HG02981 (cell line): ENCODE measurements around the gene TRPM6.

Experiments used
- ATAC-seq: cut with Tn5 transposase; IDR thresholded peaks from one replicate; pipeline ENCODE4 v1.9.1; 2021; ENCODE audit warnings: mild to moderate bottlenecking, moderate library complexity; ENCODE audit not compliant: unreplicated experiment

The TRPM6 gene

DNA sequence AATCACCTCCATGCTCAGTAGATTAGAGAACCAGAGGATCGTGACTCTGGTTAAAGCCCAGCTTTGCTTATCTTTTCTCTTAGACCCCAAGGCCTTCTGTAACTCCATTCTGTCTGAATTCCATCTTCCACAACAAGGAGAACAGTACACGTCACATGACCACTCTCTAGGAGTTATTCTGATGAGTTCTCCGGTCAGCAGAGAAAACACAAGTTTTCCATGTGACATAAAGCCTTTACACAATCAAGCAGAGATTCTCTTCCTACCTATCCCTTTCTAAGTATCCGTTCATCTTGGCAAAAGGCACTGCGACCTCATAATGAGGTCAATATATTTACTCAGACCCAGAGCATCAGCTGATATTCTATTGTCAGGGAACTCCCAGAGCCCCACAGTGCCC is 112.3 kb downstream of the TRPM6 start:
- ATAC-seq, result no peak

DNA sequence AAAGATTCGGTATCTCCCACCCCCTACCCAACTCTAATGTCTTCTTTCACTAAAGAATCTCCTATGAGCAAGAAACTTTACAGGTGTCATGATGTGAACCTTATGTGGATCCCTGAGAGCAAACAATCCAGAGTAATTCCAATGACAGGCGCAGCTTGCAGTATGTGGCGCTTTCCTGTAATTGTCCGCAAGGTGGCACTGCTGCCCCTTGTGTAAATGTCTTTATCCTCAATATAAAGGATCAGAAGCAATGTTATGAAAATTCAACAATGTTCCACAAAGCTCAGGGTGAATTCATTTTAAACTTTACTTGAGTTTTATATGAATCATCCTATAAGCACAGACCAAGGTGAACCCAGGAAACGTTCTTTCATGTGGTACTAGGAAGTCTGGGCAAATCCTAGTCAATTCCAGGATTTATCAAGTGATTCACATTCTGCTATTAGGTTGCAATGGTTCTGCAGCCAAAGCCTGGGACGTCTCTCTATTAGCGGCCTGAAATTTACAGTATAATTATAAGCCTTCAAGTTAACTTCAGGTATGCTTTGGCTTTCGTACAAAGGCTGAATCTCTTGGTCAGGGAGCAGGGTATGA is 113.7 kb downstream of the TRPM6 start:
- ATAC-seq, result peak; percentile 46

DNA sequence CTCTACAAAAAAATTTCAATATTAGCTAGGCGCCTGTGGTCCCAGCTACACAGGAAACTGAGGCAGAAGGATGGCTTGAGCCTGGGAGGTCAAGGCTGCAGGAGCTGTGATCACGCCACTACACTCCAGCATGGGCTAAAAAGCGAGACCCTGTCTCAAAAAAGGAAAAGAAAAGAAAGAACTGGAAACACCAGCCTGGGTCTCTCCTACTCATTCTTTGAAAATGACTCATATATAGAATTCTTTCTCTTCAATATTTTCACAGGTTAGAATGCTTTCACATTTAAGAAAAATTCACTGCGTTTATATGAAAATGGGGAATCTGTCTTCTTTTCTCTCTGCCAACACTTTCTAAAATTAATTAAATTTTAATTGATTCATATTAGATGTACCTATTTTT is 115.6 kb downstream of the TRPM6 start:
- peak; percentile 50 for ATAC-seq

DNA sequence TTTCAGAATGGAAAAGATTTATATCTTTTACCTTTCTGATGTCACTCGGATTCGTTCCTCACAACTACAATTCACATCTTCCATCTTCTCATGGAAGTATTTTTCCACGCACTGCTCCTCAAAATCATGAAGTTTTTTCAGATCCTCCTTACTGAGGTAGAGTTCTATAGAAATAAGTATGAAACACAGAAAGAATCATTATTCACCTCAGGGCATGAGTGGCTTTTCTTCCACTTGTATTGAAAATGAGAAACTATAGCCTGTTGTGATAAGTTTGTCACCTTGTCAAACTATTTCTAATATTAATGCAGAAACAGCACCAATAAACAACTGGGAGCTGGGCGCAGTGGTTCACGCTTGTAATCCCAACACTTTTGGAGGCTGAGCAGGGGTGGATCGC is 116.0 kb downstream of the TRPM6 start:
- no peak for ATAC-seq

DNA sequence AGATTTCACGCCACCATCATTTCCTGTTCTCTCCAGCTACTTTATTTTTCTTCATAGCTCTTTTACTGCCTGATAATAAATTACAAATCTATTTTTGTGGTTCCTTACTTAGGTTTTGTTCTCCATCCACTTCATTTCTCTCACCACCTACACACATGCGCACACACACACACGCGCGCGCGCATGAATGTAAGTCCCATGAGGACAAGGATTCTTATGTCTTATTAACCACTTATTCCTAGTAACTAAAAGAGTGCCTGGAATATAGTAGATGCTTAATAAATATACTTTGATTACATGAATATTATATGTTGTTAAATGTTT is 116.5 kb downstream of the TRPM6 start:
- no peak for ATAC-seq

DNA sequence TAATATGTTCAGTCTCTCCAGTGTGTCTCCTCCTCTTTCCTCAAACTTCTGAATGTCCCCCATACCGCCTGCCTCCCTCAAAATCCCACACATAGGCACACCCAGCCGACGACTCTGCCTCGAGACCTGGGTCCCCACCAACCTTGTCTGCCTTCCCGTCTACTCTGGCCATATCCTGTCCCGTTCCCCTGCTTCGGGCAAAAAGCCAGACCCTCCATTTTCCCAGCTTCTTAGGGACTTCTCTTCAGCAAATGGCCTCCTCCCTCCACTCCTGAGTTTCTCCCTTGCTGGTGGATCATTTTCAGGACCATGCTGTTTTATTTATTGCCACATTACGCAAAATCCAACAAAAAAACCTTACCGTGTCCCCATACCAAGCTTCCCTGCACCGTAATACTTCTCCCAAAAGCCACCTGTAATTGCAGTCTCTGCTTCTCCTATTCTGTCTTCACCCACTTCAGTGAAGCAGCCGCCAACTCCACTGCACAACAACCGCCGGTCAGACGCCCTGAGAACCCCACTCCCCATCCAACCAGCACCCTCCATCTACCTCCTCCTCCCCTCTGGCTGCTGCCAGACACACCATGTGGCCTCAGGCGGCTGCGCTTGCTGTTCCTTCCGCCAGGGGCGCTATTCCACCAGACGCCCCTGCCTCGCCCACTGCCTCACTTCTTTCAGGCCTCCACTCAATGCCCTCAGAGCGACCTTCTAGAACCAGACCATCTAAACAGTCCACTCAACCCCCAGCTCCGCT is 117.0 kb downstream of the TRPM6 start:
- ATAC-seq, result peak; percentile 61

DNA sequence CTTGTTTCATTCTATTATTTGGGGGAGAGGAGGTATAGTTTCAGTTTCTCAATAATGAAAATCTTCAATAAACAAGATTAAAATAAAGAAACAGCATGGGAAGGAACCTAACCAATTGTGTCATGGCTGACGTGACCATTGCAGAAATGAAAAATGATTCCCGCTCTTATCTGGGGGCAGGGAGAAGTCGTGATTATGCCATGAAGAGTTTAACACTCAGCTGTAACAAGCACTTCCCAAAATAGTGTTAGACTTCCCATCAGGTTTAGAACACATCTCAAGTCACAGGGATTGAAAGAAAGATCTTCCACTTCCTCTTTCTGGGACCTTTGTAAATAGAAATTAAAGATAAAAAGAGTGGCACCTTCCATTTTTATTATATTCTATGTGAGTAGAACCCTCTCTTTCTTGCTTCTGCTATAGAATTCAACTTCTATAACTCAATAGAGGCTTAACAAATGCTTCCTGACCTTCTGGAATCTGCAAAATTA is 122.2 kb downstream of the TRPM6 start:
- ATAC-seq, result no peak

DNA sequence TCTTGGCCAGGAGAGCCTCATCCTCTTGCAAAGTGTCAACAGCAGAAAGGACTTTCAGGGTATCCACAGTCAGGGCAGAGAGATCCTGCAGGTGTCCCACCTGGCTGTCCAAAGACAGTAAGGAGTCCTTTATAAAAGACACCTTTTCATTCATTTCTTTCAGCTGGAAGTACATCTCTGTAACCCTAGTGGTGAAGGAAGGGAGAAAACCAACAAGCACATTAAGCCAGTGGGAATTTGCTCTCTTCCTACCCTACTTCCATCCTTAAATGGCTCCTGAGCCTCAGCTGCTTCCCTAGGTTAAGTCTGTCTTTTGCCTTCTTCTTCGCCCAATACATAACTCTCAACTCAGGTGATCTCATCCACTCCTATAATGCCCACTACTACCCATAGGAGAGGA is 124.8 kb downstream of the TRPM6 start:
- no peak for ATAC-seq

DNA sequence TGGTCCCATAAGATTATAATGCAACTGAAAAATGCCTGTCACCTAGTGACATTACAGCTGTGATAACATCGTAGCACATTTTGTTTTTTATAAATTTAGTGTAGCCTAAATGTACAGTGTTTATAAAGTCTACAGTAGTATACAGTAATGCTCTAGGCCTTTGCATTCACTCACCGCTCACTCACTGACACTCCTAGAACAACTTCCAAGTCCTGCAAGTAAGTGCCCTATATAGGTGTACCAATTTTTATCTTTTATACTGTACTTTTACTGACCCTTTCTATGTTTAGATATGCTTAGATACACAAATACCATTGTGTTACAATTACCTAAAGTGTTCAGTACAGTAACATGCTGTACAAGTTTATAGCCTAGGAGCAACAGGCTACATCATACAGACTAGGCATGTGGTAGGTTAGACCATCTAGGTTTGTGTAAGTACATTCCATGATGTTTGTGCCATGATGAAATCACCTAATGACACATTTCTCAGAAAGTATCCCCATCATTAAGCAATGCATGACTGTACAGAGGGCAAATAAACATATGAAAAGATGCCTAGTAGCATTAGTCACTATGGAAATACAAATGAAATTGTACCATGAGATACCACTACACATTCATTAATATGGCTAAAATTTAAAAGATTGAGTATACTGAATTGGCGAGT is 127.6 kb downstream of the TRPM6 start:
- ATAC-seq, result no peak

DNA sequence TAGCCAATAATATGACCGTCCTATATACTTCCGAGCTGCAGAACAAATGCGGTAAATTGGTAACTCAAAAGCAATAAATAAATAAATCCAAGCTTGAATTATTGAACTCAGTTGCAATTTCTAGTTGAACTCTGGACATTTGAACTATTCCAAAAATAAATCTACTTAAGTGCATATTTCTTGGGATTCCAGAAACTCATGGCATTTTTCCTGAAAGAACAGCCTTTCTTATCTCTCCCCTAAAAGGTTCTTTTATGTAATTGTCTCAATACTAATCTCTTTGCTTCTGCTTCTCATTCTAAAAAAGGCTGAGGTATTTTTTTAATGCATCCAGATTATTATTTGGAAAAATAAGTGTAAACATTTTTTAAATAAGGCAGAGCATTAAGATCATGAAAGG is 131.7 kb downstream of the TRPM6 start:
- ATAC-seq, result no peak

DNA sequence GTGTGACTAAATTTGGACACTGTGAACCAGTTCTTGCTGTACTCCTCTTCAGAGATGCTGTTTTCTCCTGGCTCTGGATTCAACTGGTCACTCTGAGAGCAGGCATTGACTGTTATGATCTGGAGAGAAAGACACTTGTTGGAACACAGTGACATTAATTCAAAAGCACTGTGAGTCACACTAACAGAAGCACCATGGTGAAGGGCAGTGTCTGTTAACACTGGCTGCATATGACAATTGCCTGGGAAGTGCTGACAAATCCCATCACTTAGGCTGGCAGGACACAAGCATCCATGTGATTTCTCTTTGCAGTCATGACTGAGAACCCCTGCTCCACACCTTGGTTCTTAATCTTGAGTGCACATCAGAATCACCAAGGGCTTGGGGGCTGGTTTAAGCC is 132.4 kb downstream of the TRPM6 start:
- ATAC-seq, result no peak

DNA sequence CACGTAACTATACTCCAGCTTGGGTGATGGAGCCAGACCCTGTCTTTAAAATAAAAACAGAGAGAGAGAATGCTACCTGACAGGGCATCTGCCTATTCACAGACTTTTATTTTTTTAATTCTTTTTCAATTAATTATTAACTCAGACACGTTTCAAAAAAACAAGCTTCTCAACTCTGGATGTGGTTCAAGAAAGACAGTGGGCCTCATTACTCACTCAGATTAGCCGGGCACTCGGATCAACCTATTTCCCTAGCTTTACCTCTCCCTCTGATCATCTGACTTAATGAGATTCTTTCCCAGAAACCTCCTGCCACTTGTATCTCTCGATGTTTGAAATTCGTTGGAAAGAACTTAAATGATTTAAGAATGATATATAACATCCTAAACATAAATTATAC is 134.1 kb downstream of the TRPM6 start:
- ATAC-seq, result no peak

DNA sequence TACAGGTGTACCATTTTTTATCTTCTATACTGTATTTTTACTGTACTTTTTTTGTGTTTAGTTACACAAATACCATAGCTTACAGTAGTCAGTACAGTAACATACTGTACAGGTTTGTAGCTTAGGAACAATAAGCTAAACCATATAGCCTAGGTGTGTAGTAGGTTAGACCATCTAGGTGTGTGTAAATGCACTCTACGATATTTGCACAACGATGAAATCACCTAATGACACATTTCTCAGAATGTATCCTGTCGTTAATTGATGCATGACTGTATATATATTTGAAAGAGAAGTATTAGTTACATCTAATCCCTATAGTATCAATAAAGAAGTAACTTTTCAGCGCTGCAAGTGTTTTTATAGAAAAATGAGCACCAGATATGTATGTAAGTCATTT is 138.8 kb downstream of the TRPM6 start:
- ATAC-seq, result no peak

DNA sequence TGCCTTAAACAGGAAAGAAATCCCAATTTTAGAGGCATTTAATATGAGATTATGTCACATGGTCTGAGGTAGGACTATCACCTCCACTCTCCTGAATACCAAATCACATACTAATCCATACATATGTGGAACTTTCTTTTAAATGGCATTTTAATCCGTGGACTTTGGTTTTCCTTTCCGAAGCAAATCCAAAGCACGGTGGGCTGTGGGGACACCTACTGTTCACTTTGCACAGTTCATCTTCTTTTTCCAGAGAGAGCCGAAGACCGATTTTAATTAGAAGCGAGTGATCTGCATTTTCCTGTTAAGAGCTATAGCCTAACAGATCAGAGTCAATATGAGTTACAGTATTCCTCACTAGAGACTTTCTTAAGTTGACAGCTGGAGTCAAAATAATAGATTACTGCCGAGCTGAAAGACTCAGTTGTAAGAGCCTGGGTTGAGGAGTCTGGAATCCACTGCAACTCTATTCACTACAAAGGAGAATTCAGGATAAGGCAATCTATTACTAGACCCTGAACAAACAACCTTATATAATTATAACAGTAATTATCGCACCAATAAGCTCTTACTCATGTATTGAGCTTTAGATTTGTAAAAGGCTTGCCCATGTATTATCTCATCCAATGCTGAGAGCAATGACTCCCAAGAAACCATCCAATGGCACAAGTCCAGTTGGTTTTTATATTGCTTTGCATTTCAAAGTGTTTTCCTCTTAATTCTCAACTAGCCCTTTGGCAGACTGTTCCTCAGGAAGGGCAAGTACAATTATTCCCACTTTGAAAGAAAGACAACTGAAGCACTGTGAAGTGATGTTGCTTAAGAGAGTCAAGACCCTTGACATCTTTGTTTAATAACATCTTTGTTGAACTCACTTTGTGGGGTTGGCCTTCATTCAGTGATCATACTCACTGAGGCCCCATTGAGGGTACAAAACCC is 144.7 kb downstream of the TRPM6 start:
- peak; percentile 68 for ATAC-seq

DNA sequence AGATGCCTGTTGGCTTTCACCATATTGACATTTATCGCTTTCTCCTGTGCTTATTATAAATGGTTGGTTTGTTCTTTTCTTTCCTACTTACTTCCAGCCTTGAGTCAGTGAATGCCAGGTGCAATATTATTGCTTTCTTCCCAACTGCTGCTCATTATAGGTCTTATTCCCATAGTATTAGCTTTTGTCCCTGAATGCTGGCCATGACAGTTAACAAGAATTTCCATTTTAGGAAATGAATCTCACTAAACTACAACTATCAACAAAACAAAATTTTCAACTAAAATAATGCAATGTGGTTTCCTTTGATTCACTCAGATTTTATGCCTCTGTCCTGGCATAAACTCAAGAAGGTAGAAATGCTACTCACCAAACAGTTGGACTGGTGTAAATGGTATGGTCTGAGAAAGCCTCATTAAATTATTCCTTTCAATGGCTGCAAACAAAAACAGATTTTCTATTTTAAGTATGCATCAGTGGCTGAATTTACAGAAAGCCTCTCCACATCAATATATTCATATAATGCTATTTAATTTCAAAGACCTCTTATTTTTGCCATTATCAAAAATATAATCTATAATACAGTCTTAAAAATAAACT is 145.4 kb downstream of the TRPM6 start:
- no peak for ATAC-seq

DNA sequence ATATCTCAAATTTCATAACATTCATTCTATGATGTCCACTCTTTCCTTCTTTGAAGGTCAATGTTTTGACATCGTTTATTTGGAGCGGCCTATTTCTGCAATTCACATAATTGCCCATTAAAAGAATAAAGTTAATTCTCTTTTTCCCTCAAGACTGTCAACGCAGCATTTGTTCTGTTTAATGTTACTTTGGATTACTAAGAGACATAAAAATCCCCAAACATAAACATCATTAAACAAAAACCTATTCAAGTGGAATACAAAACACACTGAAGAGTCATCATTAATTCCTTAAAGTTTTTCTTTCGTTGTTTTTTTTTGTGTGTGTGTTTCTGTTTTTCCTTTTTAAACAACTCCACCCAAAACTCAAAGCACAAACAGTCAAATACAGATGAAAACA is 151.1 kb downstream of the TRPM6 start:
- no peak for ATAC-seq

DNA sequence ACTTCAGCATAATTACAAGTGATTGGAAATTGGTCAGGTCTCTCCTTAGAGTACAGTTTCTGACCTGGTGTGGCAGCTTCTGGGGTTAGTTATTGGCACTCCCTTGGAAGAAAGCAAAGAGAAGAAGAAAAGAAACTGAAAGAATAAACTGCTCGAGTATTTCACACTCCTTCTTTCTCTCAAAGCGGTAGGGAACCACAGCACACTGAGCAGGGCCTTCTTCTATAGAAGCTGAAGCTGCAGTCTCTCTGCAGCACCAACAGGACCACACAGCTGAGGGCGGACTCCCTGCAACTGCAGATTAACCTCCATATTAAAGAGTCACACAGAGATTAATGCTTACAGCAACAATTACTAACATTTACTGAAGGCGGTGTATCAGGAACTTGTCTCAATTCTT is 152.0 kb downstream of the TRPM6 start:
- ATAC-seq, result no peak

DNA sequence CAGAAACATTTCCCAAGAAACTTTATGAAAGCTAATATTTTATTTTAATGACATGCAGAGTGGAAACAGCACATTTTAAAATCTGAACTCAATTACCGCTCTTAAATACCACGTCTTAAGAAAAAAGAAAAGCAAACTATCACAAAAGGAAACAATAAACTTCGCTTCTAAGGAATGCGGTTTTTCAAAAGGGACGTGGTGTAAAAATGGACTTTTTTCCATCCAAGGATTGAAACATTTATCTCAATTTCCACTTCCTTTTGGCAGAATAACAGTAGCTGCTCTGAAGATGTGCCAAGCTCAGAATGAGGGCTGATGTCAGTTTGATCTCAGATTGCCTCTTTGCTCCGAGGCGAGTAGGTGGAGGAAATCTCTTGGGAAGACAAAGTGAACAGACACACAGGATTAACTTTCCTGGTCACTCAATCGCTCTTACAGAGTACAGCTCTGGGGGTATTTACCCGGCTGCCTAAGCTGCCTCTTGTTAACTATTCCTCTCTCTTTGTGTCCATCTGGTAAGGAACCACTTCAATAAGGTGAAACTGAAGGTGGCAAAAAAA is 158.5 kb downstream of the TRPM6 start:
- no peak for ATAC-seq

DNA sequence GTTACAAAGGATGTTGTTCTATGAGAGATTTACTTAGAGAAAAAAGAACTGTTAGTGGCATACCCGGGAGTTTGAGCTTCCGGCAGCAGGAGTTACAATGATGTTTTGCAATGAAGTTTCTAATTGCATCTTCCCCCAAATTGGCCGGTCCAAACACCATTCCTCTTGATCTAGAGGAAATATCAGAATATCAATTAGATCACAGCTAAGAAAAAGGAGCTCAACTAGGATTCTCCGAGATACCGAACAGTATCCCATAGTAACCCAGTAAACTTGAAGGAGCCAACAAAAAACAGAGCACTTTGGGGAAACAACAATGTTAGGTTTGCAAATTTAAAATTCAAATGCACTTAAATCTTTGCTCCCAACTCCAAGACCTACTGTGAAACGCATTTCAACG is 159.5 kb downstream of the TRPM6 start:
- ATAC-seq, result no peak

DNA sequence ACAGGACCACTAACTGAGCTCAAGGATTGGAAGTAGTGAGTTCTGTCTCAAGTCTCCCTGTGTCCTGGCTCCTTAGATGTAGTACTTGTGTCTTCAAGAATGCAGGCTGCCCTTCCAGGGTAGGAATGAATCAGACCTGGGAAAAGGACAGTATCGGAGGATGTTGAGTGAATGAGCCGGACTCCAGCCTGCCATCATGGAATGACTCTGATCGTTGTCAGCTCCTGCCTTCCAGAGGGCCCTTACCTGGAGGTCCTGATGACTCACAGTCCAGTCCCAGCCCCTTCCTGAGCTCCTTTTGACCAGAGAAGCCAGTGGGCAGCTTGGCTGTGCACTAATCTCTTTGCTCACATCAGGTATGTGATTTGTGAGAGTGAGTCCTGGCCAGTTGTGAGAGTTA is 161.1 kb downstream of the TRPM6 start:
- ATAC-seq, result no peak

DNA sequence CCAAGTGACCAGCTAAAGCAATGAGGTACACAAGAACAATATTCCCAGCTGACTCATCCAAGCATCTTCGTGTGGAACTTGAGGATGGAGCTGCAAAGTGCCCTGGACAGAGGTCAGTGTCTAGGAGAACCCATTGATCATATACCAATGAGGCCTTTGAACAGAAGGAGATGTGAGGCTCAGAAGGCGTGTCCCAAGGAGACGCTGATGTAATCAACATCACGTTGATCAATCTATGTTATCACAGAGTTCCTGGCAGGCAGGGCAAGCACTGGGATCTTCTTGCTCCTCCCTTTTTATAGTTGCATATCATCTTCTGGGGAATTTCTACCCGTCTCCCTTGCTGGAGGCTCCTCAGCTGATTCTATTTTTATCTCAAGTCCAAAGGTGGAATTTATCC is 163.4 kb downstream of the TRPM6 start:
- no peak for ATAC-seq
